CD14-positive monocyte (primary cell): ENCODE data around the gene CEP112. TPM values are rescaled to one million over a fixed set of nuclear protein-coding genes. Genes with fewer than 3 reads are reported as not detected.

ENCODE experiments used
- DNase-seq, 3 donors: peaks; one replicate each; pipeline ENCODE4 v3.0.0-alpha.2; 2011 to 2022
- H2AFZ ChIP-seq: 2 replicates; pipeline ENCODE4 v1.6.0; 2012; ENCODE audit warnings: mild to moderate bottlenecking, low read depth, low read length, inconsistent platforms; ENCODE audit not compliant: insufficient read depth, poor library complexity, severe bottlenecking
- H3K27ac ChIP-seq, 2 donors: 1 replicate in 1 of 2; 2 replicates in 1 of 2; pipeline ENCODE4 v1.5.1; 2012 to 2013; ENCODE audit warnings: low read length in 2 of 2, control low read depth in 1 of 2, inconsistent platforms in 1 of 2, low read depth in 1 of 2, mild to moderate bottlenecking in 1 of 2
- H3K27me3 ChIP-seq, 2 donors: one replicate each; pipeline versions ENCODE4 v1.6.0 to v1.6.1; 2011 to 2013; ENCODE audit warnings: low read length in 2 of 2; ENCODE audit not compliant: control insufficient read depth in 2 of 2, insufficient read depth in 2 of 2
- H3K36me3 ChIP-seq, 2 donors: replicated peaks in 1 of 2; 1 replicate in 1 of 2; 2 replicates in 1 of 2; pipeline versions ENCODE4 v1.5.1 to v1.6.1; 2012 to 2013; ENCODE audit warnings: low read length in 2 of 2, control low read depth in 1 of 2, inconsistent platforms in 1 of 2, mild to moderate bottlenecking in 1 of 2; ENCODE audit not compliant: insufficient read depth in 2 of 2, control insufficient read depth in 1 of 2
- H3K4me1 ChIP-seq, 2 donors: 1 replicate in 1 of 2; 2 replicates in 1 of 2; pipeline versions ENCODE4 v1.5.1 to v1.6.1; 2012 to 2013; ENCODE audit warnings: low read length in 2 of 2, control low read depth in 1 of 2, inconsistent platforms in 1 of 2, mild to moderate bottlenecking in 1 of 2, moderate library complexity in 1 of 2; ENCODE audit not compliant: insufficient read depth in 2 of 2, control insufficient read depth in 1 of 2
- H3K4me2 ChIP-seq: replicated peaks from 2 replicates; pipeline ENCODE3; 2012; ENCODE audit warnings: low read length, moderate library complexity, mild to moderate bottlenecking; ENCODE audit not compliant: poor library complexity, severe bottlenecking; ENCODE audit errors: extremely low read depth
- H3K4me3 ChIP-seq, 3 experiments: fragments of 200-600 bp in 1 of 3; sonication (generic) in 1 of 3; replicated peaks in 1 of 3; 1 replicate in 2 of 3; 2 replicates in 1 of 3; pipeline ENCODE4 v1.5.1; 2011 to 2013; ENCODE audit warnings: low read length in 3 of 3, mild to moderate bottlenecking in 3 of 3, control low read depth in 2 of 3, low read depth in 2 of 3, inconsistent platforms in 1 of 3, moderate library complexity in 1 of 3
- H3K79me2 ChIP-seq: 2 replicates; pipeline ENCODE4 v1.6.0; 2012; ENCODE audit warnings: mild to moderate bottlenecking, control low read depth, inconsistent platforms, low read length, moderate library complexity; ENCODE audit not compliant: insufficient read depth
- H3K9ac ChIP-seq: 2 replicates; pipeline ENCODE4 v1.6.0; 2017; ENCODE audit warnings: low read length, mild to moderate bottlenecking; ENCODE audit not compliant: insufficient read depth, poor library complexity, severe bottlenecking
- H3K9me3 ChIP-seq, 2 donors: replicated peaks in 1 of 2; 1 replicate in 1 of 2; 2 replicates in 1 of 2; pipeline versions ENCODE4 v1.5.1 to v1.6.1; 2012 to 2013; ENCODE audit warnings: low read length in 2 of 2, control low read depth in 1 of 2; ENCODE audit not compliant: control insufficient read depth in 1 of 2, insufficient read depth in 1 of 2
- H4K20me1 ChIP-seq: 2 replicates; pipeline ENCODE4 v1.6.0; 2012; ENCODE audit warnings: mild to moderate bottlenecking, low read length, control low read depth, moderate library complexity; ENCODE audit not compliant: insufficient read depth
- H3K27ac Mint-ChIP-seq, 7 donors: one replicate each; pipeline ENCODE4 v1.8.0; 2020; ENCODE audit warnings: mild to moderate bottlenecking in 7 of 7, mixed read lengths in 7 of 7, moderate library complexity in 6 of 7, inconsistent platforms in 2 of 7
- H3K27me3 Mint-ChIP-seq, 3 donors: one replicate each; pipeline ENCODE4 v1.8.0; 2021 to 2022; ENCODE audit warnings: low read depth in 3 of 3, mild to moderate bottlenecking in 3 of 3, mixed read lengths in 3 of 3, moderate library complexity in 3 of 3, inconsistent platforms in 1 of 3
- H3K36me3 Mint-ChIP-seq, 2 donors: one replicate each; pipeline ENCODE4 v1.8.0; 2020; ENCODE audit warnings: mixed read lengths in 2 of 2, inconsistent platforms in 1 of 2, mild to moderate bottlenecking in 1 of 2
- H3K4me1 Mint-ChIP-seq: one replicate; pipeline ENCODE4 v1.8.0; 2020; ENCODE audit warnings: mild to moderate bottlenecking, mixed read lengths
- H3K4me3 Mint-ChIP-seq, 2 donors: one replicate each; pipeline ENCODE4 v1.8.0; 2020; ENCODE audit warnings: mild to moderate bottlenecking in 2 of 2, mixed read lengths in 2 of 2, moderate library complexity in 1 of 2
- H3K9me3 Mint-ChIP-seq, 7 donors: one replicate each; pipeline ENCODE4 v1.8.0; 2020 to 2022; ENCODE audit warnings: mixed read lengths in 7 of 7, mild to moderate bottlenecking in 6 of 7, moderate library complexity in 6 of 7, inconsistent platforms in 2 of 7
- WGBS: methylation state at CpG from one replicate; pipeline ENCODE4 v1.1.5; 2013; ENCODE audit warnings: missing lambda C conversion rate; ENCODE audit not compliant: insufficient coverage; 5-methylcytosine and 5-hydroxymethylcytosine counted together
- intact Hi-C, 2 donors: fragments of 100-400 bp; cut with micrococcal nuclease; formaldehyde crosslinking; loops; one replicate each; pipeline versions ENCODE4 v1.15.0 to v1.15.1; 2023
- polyA plus RNA-seq, 3 donors: library from polyadenylated mRNA; depleted of rRNA in 1 of 3; unstranded in 2 of 3; stranded (reverse) in 1 of 3; fragments of 300-500 nt in 2 of 3; fragments of >200 nt in 1 of 3; fragmentation: Illumina TruSeq in 2 of 3; gene quantifications; 1 replicate in 2 of 3; 2 replicates in 1 of 3; pipeline ENCODE4 v1.2.3, GENCODE V29; 2012 to 2021
- TF ChIP-seq, protein P1 (sequence below): fragments of 200-600 bp; IDR thresholded peaks from one replicate; pipeline ENCODE4 v1.8.0; 2022; ENCODE audit warnings: antibody characterized with exemption, mild to moderate bottlenecking

CEP112 gene
- polyA plus RNA-seq, 3 donors, result 0.10 TPM; not detected in 2

DNA sequence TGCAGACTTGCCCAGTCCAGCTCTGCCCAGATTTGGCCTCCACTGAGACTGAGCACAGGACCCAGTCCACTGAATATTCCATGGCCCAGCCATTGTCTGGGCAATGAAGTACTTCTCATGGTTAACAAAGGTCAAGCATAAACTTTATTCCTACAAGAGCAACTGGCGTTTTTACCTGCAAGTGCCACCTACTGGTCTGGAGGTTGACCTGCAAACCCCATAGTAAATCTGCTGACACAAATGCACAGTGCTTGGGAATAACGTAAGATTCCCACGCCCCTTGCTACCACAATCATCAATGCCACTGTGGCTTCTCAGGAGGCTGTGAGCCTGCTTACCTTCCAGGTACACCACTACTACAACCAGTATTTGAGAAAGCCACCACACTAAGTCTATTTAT is 170.2 kb downstream of the CEP112 start:
- Mint-ChIP-seq H3K27me3 (peaks cover 0 to 2% (median 0%) of the 10 kb centered on the region in 3 donors), H3K4me3 (no peak overlapping the region), H3K9me3 (peaks cover 9 to 29% (median 18%) of the 10 kb centered on the region in 7 donors), H3K27ac (no peak overlapping the region), H3K36me3 (no peaks in the 10 kb centered on the region), H3K4me1 (no peaks in the 10 kb centered on the region)
- no peak for DNase-seq
- 58% methylated on average over 3 of the region's 3 CpGs for WGBS
- intact Hi-C loops, result no loop called here
- TF ChIP-seq, protein P1, sequence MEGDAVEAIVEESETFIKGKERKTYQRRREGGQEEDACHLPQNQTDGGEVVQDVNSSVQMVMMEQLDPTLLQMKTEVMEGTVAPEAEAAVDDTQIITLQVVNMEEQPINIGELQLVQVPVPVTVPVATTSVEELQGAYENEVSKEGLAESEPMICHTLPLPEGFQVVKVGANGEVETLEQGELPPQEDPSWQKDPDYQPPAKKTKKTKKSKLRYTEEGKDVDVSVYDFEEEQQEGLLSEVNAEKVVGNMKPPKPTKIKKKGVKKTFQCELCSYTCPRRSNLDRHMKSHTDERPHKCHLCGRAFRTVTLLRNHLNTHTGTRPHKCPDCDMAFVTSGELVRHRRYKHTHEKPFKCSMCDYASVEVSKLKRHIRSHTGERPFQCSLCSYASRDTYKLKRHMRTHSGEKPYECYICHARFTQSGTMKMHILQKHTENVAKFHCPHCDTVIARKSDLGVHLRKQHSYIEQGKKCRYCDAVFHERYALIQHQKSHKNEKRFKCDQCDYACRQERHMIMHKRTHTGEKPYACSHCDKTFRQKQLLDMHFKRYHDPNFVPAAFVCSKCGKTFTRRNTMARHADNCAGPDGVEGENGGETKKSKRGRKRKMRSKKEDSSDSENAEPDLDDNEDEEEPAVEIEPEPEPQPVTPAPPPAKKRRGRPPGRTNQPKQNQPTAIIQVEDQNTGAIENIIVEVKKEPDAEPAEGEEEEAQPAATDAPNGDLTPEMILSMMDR, result no peak
- Histone ChIP-seq H3K9me3 (peaks cover 11 to 14% of the 10 kb centered on the region in 2 donors), H3K4me2 (no peak overlapping the region), H3K4me1 (no peaks in the 10 kb centered on the region), H2AFZ (no peak overlapping the region), H4K20me1 (no peaks in the 10 kb centered on the region), H3K79me2 (no peaks in the 10 kb centered on the region), H3K4me3 (no peak overlapping the region), H3K27ac (no peak overlapping the region), H3K9ac (no peak overlapping the region), H3K36me3 (no peaks in the 10 kb centered on the region), H3K27me3 (no peaks in the 10 kb centered on the region)

DNA sequence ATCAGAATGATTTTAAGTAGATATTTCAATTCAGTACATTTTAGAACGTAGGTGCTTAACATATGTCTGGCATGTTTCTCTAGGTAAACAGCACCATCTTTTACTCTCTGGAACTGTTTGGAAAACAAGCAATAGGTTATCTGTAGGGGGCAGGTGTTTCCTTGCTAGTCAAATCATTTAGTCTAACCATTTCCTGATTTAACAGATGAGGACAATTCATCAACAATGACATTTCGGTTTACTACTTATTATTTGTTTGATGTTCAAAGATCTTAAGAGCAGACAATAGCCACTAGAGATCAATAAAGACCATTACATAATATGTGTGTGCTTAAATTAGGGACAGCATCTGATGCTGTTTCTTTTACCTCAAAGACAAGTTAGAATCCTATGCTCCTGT is 173.1 kb downstream of the CEP112 start:
- Histone ChIP-seq H3K4me1 (no peaks in the 10 kb centered on the region), H3K36me3 (no peaks in the 10 kb centered on the region), H3K9me3 (peaks cover 14 to 19% of the 10 kb centered on the region in 2 donors), H3K9ac (no peak overlapping the region), H3K79me2 (no peaks in the 10 kb centered on the region), H3K27ac (no peak overlapping the region), H3K4me3 (no peak overlapping the region), H3K4me2 (no peak overlapping the region), H2AFZ (no peak overlapping the region), H4K20me1 (no peaks in the 10 kb centered on the region), H3K27me3 (no peaks in the 10 kb centered on the region)
- WGBS, result no CpG with 5 or more reads among the region's 2 CpGs
- Mint-ChIP-seq H3K4me1 (no peaks in the 10 kb centered on the region), H3K4me3 (no peak overlapping the region), H3K36me3 (no peaks in the 10 kb centered on the region), H3K9me3 (peaks cover 5 to 21% (median 12%) of the 10 kb centered on the region in 7 donors), H3K27ac (no peak overlapping the region), H3K27me3 (peaks cover 0 to 2% (median 0%) of the 10 kb centered on the region in 3 donors)
- TF ChIP-seq, protein P1, result no peak
- DNase-seq, result no peak
- intact Hi-C loops, result no loop called here
